ENCODE results near the gene DCLK3. TPM values are rescaled to one million over a fixed set of nuclear protein-coding genes. Genes with fewer than 3 reads are reported as not detected.

Gene DCLK3
- total and polyA plus RNA-seq, 2 of the 8 experiments (the other 6 are each of a cell fraction or from before 2014, with no cell fraction given), result 0.27 to 0.63 TPM

- TF ChIP-seq, protein P1, sequence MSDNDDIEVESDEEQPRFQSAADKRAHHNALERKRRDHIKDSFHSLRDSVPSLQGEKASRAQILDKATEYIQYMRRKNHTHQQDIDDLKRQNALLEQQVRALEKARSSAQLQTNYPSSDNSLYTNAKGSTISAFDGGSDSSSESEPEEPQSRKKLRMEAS (IDR thresholded peaks at IDR 0.05), result no peak
- TF ChIP-seq KDM5A (IDR thresholded peaks at IDR 0.05; ENCODE audit: low read length) (no peak), EP300 (IDR thresholded peaks at IDR 0.05; ENCODE audit: borderline replicate concordance in 1 of 2, low read depth in 2 of 2, low read length in 2 of 2) (no peak)
Measured at GRCh38 chr3:36705015-36705414, 59.3 kb downstream of the DCLK3 start (continued).
